HFF-Myc (cell line): ENCODE data around the gene SHOC2.

Experiments
- DNase-seq: peaks from one replicate; pipeline ENCODE4 v3.0.0-alpha.2; 2011; ENCODE audit warnings: low read depth; ENCODE audit errors: extremely low read depth
- H3K4me3 ChIP-seq: replicated peaks from 2 replicates; pipeline ENCODE4 v1.5.1; 2011; ENCODE audit warnings: low read depth, mild to moderate bottlenecking, control low read depth, low read length
- CTCF ChIP-seq: IDR thresholded peaks from 2 replicates; pipeline ENCODE4 v1.5.1; 2012; ENCODE audit warnings: mild to moderate bottlenecking, low read depth, low read length, control low read depth; ENCODE audit errors: missing control alignments

The SHOC2 gene

GRCh38 chr10:111018021-111018420, 98.6 kb downstream of the SHOC2 start:
- no peak for TF ChIP-seq CTCF
- DNase-seq = peak; percentile 14
- H3K4me3 ChIP-seq = no peak overlapping the region

- no peak for DNase-seq
- H3K4me3 ChIP-seq = no peak overlapping the region
- TF ChIP-seq CTCF = no peak
Measured at GRCh38 chr10:111023060-111023459, 103.7 kb downstream of the SHOC2 start.

- DNase-seq = no peak
- no peak for TF ChIP-seq CTCF
- no peak overlapping the region for H3K4me3 ChIP-seq
Measured at GRCh38 chr10:111030042-111030750, 110.8 kb downstream of the SHOC2 start.

- H3K4me3 ChIP-seq = no peak overlapping the region
- DNase-seq = no peak
- no peak for TF ChIP-seq CTCF
Measured at GRCh38 chr10:111034598-111035310, 115.3 kb downstream of the SHOC2 start.

GRCh38 chr10:111035542-111035941, 116.1 kb downstream of the SHOC2 start:
- no peak for TF ChIP-seq CTCF
- DNase-seq = no peak

GRCh38 chr10:111037858-111038257, 118.5 kb downstream of the SHOC2 start:
- DNase-seq = no peak
- no peak overlapping the region for H3K4me3 ChIP-seq
- peak; percentile 34 for TF ChIP-seq CTCF

More at GRCh38 chr10:111035542-111035941, 116.1 kb downstream of the SHOC2 start:
- no peak overlapping the region for H3K4me3 ChIP-seq
